ENCODE results near the gene RALA. TPM values are rescaled to one million over a fixed set of nuclear protein-coding genes. Genes with fewer than 3 reads are reported as not detected.

RALA gene
- total and polyA plus RNA-seq, 11 donors, result 13.5 to 37.1 (median 23.4) TPM

DNA sequence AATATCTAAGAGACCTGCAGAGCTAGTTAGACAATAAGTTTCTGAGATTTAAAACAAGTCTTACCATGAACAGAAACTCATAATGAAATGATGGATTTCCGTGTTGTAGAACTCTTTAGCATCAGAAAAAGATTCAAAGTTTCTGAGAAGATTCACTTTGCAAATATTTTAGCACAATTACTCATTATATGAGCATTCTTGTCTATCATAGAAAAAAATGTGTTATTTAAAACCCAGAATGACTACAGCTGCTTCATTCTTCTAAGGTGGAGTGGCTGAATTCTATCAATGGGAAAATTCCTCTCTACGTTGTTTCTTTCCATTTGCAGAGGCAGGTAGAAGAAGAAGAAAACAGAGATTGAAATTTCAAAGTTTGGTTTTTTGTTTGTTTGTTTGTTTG, 21.0 kb upstream of the RALA start:
- WGBS, 4 donors, result 43 to 66% (median 48%) methylated on average over 2 of the region's 2 CpGs
- H3K27ac ChIP-seq, result no peak overlapping the region
- DNase-seq, result no peak
- TF ChIP-seq POLR2A (IDR thresholded peaks at IDR 0.05), result no peak
- TF ChIP-seq, protein P1, sequence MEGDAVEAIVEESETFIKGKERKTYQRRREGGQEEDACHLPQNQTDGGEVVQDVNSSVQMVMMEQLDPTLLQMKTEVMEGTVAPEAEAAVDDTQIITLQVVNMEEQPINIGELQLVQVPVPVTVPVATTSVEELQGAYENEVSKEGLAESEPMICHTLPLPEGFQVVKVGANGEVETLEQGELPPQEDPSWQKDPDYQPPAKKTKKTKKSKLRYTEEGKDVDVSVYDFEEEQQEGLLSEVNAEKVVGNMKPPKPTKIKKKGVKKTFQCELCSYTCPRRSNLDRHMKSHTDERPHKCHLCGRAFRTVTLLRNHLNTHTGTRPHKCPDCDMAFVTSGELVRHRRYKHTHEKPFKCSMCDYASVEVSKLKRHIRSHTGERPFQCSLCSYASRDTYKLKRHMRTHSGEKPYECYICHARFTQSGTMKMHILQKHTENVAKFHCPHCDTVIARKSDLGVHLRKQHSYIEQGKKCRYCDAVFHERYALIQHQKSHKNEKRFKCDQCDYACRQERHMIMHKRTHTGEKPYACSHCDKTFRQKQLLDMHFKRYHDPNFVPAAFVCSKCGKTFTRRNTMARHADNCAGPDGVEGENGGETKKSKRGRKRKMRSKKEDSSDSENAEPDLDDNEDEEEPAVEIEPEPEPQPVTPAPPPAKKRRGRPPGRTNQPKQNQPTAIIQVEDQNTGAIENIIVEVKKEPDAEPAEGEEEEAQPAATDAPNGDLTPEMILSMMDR (IDR thresholded peaks at IDR 0.05), result no peak
- no peaks in the 10 kb centered on the region for H3K27me3 ChIP-seq
- H3K4me3 ChIP-seq, result no peak overlapping the region
- intact Hi-C loops (cut with DNase I), result loop anchor here in 1 of 10 donors (10.0 kb wide), 1 partner anchor 132 kb away; no protein-coding TSS in a partner anchor
- H3K36me3 ChIP-seq, result no peaks in the 10 kb centered on the region
- no peak for ATAC-seq
- no peaks in the 10 kb centered on the region for H3K9me3 ChIP-seq
- H3K4me1 ChIP-seq, result peaks cover 0 to 8% (median 0%) of the 10 kb centered on the region in 12 donors

DNA sequence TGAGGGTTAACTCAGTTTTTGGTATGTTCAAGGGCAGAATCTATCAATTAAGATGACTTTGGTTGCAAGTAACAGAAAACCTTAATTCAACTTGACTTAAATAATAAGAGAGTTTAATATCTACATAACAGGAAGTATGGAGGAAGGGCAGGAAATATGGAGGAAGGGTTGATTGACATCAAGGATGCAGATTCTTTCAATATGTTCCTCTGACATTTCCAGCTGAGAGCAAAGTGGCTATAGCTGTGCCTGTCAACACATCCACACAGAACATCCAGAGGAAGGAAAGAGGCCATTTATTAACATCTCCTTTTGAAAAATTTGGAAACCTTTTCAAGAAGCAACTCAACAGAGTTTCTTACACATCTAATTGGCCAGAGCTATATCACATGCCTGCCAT, 19.4 kb upstream of the RALA start:
- TF ChIP-seq POLR2A (IDR thresholded peaks at IDR 0.05), result no peak
- TF ChIP-seq, protein P1 (IDR thresholded peaks at IDR 0.05), result no peak
- Histone ChIP-seq H3K36me3 (no peaks in the 10 kb centered on the region), H3K4me1 (peaks cover 0 to 18% (median 5%) of the 10 kb centered on the region in 12 donors), H3K4me3 (no peak overlapping the region), H3K27me3 (no peaks in the 10 kb centered on the region), H3K9me3 (no peaks in the 10 kb centered on the region), H3K27ac (no peak overlapping the region)
- no peak for ATAC-seq
- intact Hi-C loops (cut with DNase I), result loop anchor here in 1 of 10 donors (10.0 kb wide), 1 partner anchor 131 kb away; no protein-coding TSS in a partner anchor
- no peak for DNase-seq

DNA sequence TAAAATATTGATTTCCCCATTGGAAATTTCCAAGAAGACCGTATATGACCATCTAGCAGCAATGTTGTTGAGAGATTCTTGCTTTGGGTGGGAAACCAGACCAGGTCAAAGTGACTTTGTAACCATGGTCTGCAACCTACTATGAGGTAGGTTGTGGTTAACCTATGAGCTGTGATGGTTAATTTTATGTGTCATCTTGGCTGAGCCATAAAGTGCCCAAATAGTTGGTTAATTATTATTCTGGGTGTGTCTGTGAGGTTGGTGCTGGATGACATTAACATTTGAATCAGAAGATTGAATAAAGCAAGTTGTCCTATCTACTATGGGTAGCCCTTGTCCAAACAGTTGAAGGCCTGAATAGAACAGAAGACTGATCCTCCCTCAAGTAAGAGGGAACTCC, 18.3 kb upstream of the RALA start:
- TF ChIP-seq, protein P1 (IDR thresholded peaks at IDR 0.05), result no peak
- no peak for TF ChIP-seq POLR2A (IDR thresholded peaks at IDR 0.05)
- Histone ChIP-seq H3K36me3 (no peaks in the 10 kb centered on the region), H3K4me1 (peaks cover 0 to 30% (median 16%) of the 10 kb centered on the region in 12 donors), H3K4me3 (no peak overlapping the region), H3K27ac (no peak overlapping the region), H3K9me3 (no peaks in the 10 kb centered on the region), H3K27me3 (no peaks in the 10 kb centered on the region)
- no peak for DNase-seq
- ATAC-seq, result no peak
- intact Hi-C loops (cut with DNase I), result loop anchor here in 1 of 10 donors (10.0 kb wide), 1 partner anchor 130 kb away; no protein-coding TSS in a partner anchor
- WGBS, 4 donors, result 97 to 100% (median 99%) methylated on average over 1 of the region's 1 CpG

DNA sequence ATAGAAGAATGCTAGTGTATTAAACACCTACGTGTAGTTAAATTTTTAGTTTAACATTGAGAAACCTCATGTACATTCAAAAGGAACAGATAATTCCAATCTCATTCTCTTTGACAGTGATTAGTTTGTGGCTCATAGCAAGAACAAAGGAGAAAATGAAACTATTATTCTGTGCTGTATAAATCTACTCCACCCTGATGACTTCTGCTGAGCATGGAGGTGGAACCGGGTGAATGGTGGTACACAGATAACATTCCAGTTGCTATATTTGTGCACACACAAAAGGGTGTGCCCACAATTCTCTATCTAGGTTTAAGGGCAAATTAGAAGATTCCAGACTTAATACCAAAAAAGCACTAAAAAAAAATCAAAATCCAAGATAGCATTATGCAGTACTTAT, 17.0 kb upstream of the RALA start:
- Histone ChIP-seq H3K4me1 (peaks cover 0 to 35% (median 17%) of the 10 kb centered on the region in 12 donors), H3K36me3 (no peaks in the 10 kb centered on the region), H3K27me3 (no peaks in the 10 kb centered on the region), H3K9me3 (no peaks in the 10 kb centered on the region), H3K4me3 (no peak overlapping the region), H3K27ac (peak overlapping the region in 3 of 12 donors; percentile 15 to 57 (median 29))
- TF ChIP-seq, protein P1 (IDR thresholded peaks at IDR 0.05), result no peak
- no peak for TF ChIP-seq POLR2A (IDR thresholded peaks at IDR 0.05)
- DNase-seq (no peak), ATAC-seq (peak in 3 of 4 donors; percentile 20 to 68 (median 45))
- intact Hi-C loops (cut with DNase I), result loop anchor here in 1 of 10 donors (10.0 kb wide), 1 partner anchor 128 kb away; no protein-coding TSS in a partner anchor
- WGBS, 4 donors, result 45 to 61% (median 48%) methylated on average over 2 of the region's 2 CpGs
